ENCODE measurements around the gene LYRM4. TPM values are rescaled to one million over a fixed set of nuclear protein-coding genes. Genes with fewer than 3 reads are reported as not detected.

Gene LYRM4
- total RNA-seq, 2 donors from 2014 or later = 19.1 to 22.5 TPM

DNA sequence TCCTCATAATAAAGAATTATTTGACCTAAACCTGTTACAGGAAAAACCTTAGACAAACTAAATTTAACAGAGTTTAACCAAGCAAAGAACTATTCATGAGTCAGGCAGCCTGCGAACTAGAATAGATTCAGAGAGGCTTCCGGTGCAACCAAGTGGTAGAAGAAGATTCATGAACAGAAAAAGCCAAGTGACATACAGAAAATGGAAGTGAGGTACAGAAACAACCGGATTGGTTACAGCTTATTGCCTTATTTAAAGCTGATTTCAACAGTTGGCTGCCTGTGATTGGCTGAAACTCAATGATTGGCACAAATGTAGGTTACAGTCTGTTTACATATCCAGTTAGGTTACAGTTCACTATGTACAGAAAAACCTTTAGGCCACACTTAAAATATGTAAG, 165.5 kb downstream of the LYRM4 start:
- Histone ChIP-seq H3K27me3 (no peaks in the 10 kb centered on the region), H3K4me3 (no peak overlapping the region), H3K27ac (peak overlapping the region; percentile 75 to 89), H3K4me1 (peaks cover 0 to 36% of the 10 kb centered on the region in 2 donors), H3K9me3 (no peaks in the 10 kb centered on the region), H3K36me3 (no peaks in the 10 kb centered on the region)
- no peak for DNase-seq (ENCODE audit: low spot score)
- TF ChIP-seq, protein P1, sequence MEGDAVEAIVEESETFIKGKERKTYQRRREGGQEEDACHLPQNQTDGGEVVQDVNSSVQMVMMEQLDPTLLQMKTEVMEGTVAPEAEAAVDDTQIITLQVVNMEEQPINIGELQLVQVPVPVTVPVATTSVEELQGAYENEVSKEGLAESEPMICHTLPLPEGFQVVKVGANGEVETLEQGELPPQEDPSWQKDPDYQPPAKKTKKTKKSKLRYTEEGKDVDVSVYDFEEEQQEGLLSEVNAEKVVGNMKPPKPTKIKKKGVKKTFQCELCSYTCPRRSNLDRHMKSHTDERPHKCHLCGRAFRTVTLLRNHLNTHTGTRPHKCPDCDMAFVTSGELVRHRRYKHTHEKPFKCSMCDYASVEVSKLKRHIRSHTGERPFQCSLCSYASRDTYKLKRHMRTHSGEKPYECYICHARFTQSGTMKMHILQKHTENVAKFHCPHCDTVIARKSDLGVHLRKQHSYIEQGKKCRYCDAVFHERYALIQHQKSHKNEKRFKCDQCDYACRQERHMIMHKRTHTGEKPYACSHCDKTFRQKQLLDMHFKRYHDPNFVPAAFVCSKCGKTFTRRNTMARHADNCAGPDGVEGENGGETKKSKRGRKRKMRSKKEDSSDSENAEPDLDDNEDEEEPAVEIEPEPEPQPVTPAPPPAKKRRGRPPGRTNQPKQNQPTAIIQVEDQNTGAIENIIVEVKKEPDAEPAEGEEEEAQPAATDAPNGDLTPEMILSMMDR (IDR thresholded peaks at IDR 0.05) = no peak

DNA sequence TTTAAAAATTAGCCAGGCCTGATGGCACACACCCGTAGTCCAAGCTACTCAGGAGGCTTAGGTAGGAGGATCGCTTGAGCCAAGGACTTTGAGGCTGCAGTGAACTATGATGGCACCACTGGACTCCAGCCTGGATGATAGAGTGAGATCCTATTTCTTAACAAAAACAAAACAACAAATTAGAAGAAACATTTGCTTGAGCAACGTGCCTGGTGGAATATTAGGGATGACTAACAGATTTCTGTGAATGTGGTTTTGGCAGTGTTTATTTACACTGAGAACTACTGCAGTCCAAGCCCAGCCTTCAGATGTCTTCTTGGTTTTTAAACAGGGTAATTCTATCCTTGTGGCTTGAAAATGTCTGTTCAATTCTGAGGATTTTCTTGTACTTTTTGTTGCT, 166.4 kb downstream of the LYRM4 start:
- peaks cover 0 to 41% of the 10 kb centered on the region in 2 donors for H3K4me1 ChIP-seq
- H3K27ac ChIP-seq = peak overlapping the region; percentile 63 to 65
- H3K9me3 ChIP-seq = no peaks in the 10 kb centered on the region
- TF ChIP-seq, protein P1 (IDR thresholded peaks at IDR 0.05) = no peak
- no peak for DNase-seq (ENCODE audit: low spot score)
- H3K27me3 ChIP-seq = no peaks in the 10 kb centered on the region
- H3K36me3 ChIP-seq = no peaks in the 10 kb centered on the region
- H3K4me3 ChIP-seq = no peak overlapping the region

DNA sequence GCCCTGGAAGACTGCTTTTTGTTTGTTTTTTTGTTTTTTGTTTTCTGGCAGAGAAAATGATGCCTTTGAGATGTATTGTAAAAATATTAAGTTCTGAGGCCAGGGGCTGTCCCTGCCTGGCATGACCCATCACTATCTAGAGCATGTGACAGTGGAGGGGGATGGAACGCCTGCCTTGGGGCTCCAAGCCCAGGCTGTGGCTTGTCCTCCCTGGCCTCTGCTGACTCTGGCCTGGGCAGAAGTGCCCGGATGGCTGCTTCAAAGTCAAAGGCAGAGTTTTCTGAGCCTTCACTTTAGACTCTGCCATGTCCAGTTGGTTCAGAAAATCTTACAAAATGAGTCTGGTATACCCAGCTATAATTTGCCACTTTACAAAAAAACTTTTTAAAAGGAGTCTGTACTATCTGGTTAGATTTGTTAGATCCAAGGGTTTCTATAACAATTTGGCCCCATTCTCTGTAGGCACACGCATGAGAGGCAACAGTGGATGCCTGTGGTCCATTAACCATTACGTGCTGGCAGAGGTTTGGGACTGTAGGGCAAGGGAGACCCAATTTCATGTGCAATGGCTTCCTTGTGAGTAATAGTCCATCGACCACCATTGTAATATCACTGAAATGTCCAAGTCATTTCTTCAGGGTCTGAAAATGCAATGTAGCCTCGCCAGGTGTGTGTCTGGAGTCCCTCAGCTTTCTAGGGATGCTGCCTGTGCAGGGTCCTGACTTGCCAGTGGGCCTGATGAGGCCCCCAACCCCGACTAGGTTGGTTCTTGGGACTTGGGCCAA, 167.3 kb downstream of the LYRM4 start:
- H3K4me3 ChIP-seq = no peak overlapping the region
- no peaks in the 10 kb centered on the region for H3K9me3 ChIP-seq
- H3K27me3 ChIP-seq = no peaks in the 10 kb centered on the region
- peak; percentile 56 for DNase-seq (ENCODE audit: low spot score)
- TF ChIP-seq, protein P1 (IDR thresholded peaks at IDR 0.05) = no peak
- H3K27ac ChIP-seq = peak overlapping the region; percentile 63 to 65
- H3K4me1 ChIP-seq = peaks cover 0 to 41% of the 10 kb centered on the region in 2 donors
- no peaks in the 10 kb centered on the region for H3K36me3 ChIP-seq

DNA sequence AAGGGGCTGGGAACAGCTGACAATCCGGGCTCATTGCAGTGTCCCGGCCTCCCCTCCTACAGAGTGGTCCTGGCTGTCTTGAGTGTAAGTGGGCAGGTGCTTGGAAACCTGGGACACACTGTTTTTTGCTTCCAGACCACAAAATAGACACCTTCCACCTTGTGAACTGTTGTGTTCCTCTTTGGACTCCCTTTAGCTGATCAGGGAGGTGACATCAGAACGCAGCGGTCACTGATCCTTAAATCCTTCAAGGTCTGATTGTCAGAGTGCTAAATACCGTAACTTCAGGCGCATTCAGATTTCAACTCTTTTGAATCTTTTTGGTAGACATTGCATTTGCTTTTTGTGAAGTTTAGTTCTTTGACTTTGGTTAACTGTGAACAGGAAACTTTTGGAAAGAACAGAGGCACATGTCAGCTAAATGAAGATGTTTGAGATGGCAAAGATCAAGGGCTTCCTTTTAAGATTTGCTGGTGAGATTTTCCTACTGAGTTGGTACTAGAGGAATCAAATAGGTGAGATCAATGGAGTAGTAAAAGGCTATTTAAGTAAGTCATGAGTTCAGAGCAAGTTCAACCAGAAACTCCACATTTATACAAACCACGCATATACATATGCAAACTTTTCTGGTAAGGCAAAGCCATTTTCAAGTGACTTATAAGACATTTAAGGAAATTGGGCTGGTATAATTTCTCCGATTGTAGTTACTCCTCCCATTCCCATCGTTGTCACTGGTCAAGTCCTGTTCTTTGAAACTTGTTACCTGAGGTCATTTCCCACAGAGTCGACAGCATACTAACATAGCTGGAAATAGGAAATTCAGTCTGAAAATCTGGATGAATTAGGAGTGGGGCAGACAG, 169.3 kb downstream of the LYRM4 start:
- Histone ChIP-seq H3K4me3 (no peak overlapping the region), H3K4me1 (peaks cover 0 to 44% of the 10 kb centered on the region in 2 donors), H3K27ac (peak overlapping the region in 1 of 2 donors; percentile 47), H3K27me3 (no peaks in the 10 kb centered on the region), H3K9me3 (no peaks in the 10 kb centered on the region), H3K36me3 (no peaks in the 10 kb centered on the region)
- DNase-seq (ENCODE audit: low spot score) = peak; percentile 32
- TF ChIP-seq, protein P1 (IDR thresholded peaks at IDR 0.05) = no peak

DNA sequence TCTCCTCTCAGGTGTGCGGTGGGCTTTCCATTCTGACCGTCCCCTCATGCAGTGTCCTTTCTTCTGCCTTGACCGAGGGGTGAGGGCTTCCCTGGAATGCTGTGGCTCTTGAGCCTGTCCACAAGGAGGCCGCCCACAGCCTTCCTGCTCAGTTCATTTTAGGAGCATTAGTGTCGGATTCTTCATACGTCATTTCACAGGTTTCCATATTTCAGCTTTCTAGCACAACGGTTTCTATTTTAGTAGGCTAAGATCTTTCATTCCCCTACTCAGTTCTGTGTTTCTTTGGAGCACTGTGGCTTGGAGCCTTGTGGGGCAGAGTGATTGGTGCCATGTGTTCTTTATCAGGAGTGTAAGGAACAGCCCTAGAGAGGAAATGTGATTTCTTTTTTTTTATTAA, 170.1 kb downstream of the LYRM4 start:
- H3K4me3 ChIP-seq = no peak overlapping the region
- no peaks in the 10 kb centered on the region for H3K27me3 ChIP-seq
- no peak for DNase-seq (ENCODE audit: low spot score)
- TF ChIP-seq, protein P1 (IDR thresholded peaks at IDR 0.05) = no peak
- peak overlapping the region; percentile 45 to 47 for H3K27ac ChIP-seq
- no peaks in the 10 kb centered on the region for H3K36me3 ChIP-seq
- H3K9me3 ChIP-seq = no peaks in the 10 kb centered on the region
- peaks cover 0 to 44% of the 10 kb centered on the region in 2 donors for H3K4me1 ChIP-seq
